AG09309 (cell line): ENCODE measurements around the gene NRCAM.

Experiments
- DNase-seq: peaks from one replicate; pipeline ENCODE4 v3.0.0-alpha.2; 2010; ENCODE audit warnings: low read depth
- H3K4me3 ChIP-seq: 2 replicates; pipeline ENCODE4 v1.5.1; 2011; ENCODE audit warnings: mild to moderate bottlenecking, low read depth, low read length, moderate library complexity; ENCODE audit not compliant: control insufficient read depth
- TF ChIP-seq, protein P1 (sequence below): IDR thresholded peaks from 2 replicates; pipeline ENCODE4 v1.5.1; 2011; ENCODE audit warnings: mild to moderate bottlenecking, low read depth, low read length, inconsistent platforms; ENCODE audit not compliant: insufficient read depth, control insufficient read depth; ENCODE audit errors: missing control alignments

NRCAM gene

GRCh38 chr7:108193594-108194498, 262.4 kb downstream of the NRCAM start:
- TF ChIP-seq, protein P1, sequence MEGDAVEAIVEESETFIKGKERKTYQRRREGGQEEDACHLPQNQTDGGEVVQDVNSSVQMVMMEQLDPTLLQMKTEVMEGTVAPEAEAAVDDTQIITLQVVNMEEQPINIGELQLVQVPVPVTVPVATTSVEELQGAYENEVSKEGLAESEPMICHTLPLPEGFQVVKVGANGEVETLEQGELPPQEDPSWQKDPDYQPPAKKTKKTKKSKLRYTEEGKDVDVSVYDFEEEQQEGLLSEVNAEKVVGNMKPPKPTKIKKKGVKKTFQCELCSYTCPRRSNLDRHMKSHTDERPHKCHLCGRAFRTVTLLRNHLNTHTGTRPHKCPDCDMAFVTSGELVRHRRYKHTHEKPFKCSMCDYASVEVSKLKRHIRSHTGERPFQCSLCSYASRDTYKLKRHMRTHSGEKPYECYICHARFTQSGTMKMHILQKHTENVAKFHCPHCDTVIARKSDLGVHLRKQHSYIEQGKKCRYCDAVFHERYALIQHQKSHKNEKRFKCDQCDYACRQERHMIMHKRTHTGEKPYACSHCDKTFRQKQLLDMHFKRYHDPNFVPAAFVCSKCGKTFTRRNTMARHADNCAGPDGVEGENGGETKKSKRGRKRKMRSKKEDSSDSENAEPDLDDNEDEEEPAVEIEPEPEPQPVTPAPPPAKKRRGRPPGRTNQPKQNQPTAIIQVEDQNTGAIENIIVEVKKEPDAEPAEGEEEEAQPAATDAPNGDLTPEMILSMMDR = no peak
- DNase-seq = no peak
- no peak overlapping the region for H3K4me3 ChIP-seq

DNA sequence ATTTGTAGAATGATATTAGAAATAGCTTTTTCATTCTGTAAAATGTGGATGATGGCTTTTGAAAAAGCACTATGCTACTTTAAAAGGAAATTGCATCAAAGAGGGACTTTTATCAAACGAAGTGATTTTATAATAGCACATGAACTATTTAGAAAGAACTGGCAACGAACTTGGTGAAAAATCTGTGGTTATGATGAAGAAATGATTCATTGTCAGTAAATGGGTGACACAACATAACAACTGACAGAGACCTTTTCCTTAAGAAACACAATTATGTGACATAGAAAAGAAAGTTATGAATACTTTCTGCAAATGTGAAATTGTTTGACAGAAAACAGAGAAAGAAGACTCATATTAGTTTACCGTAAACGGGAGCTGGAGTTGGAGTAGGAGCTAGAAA, 265.3 kb downstream of the NRCAM start:
- DNase-seq = no peak
- TF ChIP-seq, protein P1 = no peak
- H3K4me3 ChIP-seq = no peak overlapping the region

- DNase-seq = no peak
- H3K4me3 ChIP-seq = no peak overlapping the region
- TF ChIP-seq, protein P1 = no peak
These were observed 266.4 kb downstream of the NRCAM start for GRCh38 chr7:108189733-108190388.

DNA sequence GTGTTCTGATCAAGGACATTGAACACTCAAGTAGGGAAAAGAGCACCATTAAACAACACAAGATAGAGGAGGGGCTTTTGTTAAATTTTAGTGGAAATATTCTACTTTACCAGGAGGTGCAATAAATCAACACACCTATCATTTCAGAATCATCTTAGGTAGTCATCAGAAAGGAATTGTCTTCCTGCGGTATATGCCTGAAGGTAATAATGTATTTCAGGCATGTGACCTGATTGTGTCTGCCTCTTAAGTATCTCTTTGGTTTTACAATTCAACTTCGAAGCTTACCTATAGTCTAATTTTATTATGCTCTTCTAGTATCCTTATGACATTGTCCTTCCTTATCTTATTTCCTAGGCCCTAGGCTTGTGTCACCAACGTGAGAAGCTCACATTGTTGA, 267.5 kb downstream of the NRCAM start:
- DNase-seq = no peak
- TF ChIP-seq, protein P1 = no peak
- no peak overlapping the region for H3K4me3 ChIP-seq

DNA sequence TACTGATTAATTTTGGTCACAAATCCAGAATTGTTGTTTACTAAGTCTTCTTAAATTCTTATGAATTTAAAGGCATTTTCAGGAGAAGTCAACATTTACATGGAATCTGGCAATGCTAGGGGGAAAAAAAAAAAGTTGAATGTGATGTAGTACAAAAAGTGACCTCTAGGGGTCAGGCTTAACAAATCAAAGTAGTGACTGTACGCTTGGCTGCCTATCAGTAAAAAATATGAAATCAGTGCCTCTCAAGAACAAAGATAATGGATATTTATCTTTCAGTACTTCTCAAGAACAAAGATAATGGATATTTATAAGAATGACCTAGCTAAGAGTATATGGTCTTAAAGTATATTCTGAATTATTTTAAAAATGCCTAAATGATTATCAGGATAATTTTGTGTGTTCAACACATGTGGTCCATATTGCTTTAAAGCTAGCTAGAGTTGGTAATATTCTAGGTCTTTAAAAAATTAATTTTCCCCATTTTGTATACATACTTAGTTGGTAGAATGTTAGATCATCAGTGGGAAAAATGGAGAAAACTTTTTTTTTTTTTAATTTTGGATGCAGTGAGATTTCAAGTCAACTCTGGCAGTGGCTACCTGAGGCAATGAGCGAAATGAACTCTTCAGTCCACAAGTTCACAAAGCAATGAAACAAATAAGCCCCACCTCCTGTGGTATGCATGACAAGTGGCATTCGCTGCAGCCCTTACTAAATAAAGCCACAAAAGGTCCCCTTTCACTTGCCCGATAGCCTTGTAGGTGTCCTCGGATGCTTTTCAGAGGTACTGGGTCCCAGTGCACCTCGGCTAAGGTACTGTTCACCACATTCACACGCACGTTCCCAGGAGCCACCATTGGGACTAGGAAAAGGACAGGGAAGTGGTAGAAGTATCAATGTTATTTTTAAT, 274.9 kb downstream of the NRCAM start:
- H3K4me3 ChIP-seq = no peak overlapping the region
- DNase-seq = no peak
- TF ChIP-seq, protein P1 = peak; percentile 50

- TF ChIP-seq, protein P1 = no peak
- H3K4me3 ChIP-seq = no peak overlapping the region
- no peak for DNase-seq
These were observed 277.8 kb downstream of the NRCAM start for GRCh38 chr7:108178398-108178797.
